ENCODE results near the gene NUP62.
"Not testable (repeated sequence)": the region's sequence is repeated elsewhere in the genome, so short reads cannot be mapped to it uniquely, and the experiment has no call there.

The NUP62 gene

GRCh38 chr19:49951806-49952478, 22.6 kb upstream of the NUP62 start:
- no peak for FAIRE-seq

- no peak for FAIRE-seq
Measured at GRCh38 chr19:49950956-49951526, 21.7 kb upstream of the NUP62 start.

- no peak for FAIRE-seq
Measured at GRCh38 chr19:49950590-49950948, 21.3 kb upstream of the NUP62 start.

- no peak for FAIRE-seq
Measured at GRCh38 chr19:49949742-49950589, 20.7 kb upstream of the NUP62 start.

- FAIRE-seq: no peak
Measured at GRCh38 chr19:49946415-49946814, 17.1 kb upstream of the NUP62 start.

- FAIRE-seq: not testable (repeated sequence)
Measured at GRCh38 chr19:49944567-49944966, 15.3 kb upstream of the NUP62 start.

- no peak for FAIRE-seq
Measured at GRCh38 chr19:49940482-49940791, 11.1 kb upstream of the NUP62 start.

GRCh38 chr19:49939721-49940481, 10.6 kb upstream of the NUP62 start:
- no peak for FAIRE-seq

- FAIRE-seq: no peak
Measured at GRCh38 chr19:49938662-49939061, 9.4 kb upstream of the NUP62 start.

- no peak for FAIRE-seq
Measured at GRCh38 chr19:49937750-49938381, 8.6 kb upstream of the NUP62 start.

- no peak for FAIRE-seq
Measured at GRCh38 chr19:49936549-49936948, 7.2 kb upstream of the NUP62 start.

- FAIRE-seq: no peak
Measured at GRCh38 chr19:49933643-49934042, 4.3 kb upstream of the NUP62 start.

GRCh38 chr19:49932731-49933131, 3.4 kb upstream of the NUP62 start:
- no peak for FAIRE-seq

- no peak for FAIRE-seq
Measured at GRCh38 chr19:49932041-49932451, 2.7 kb upstream of the NUP62 start.

- no peak for FAIRE-seq
Measured at GRCh38 chr19:49931293-49932040, 2.2 kb upstream of the NUP62 start.

GRCh38 chr19:49930483-49931011, 1.2 kb upstream of the NUP62 start:
- FAIRE-seq: no peak

GRCh38 chr19:49929611-49930482, 543 bp upstream of the NUP62 start:
- peak; percentile 13 for FAIRE-seq

GRCh38 chr19:49927526-49928264, 1.6 kb downstream of the NUP62 start:
- FAIRE-seq: no peak

- no peak for FAIRE-seq
Measured at GRCh38 chr19:49926515-49926914, 2.8 kb downstream of the NUP62 start.

- no peak for FAIRE-seq
Measured at GRCh38 chr19:49925486-49925885, 3.8 kb downstream of the NUP62 start.

Measured in islet of Langerhans (tissue), 1 donor.